K562 (cell line): ENCODE measurements around the gene S100A6. TPM values are rescaled to one million over a fixed set of nuclear protein-coding genes. Genes with fewer than 3 reads are reported as not detected.

Experiments used
- ATAC-seq: fragments of 200-7000 bp; cut with Tn5 transposase; 3 replicates; pipeline ENCODE4 v1.9.1; 2020; ENCODE audit warnings: moderate library complexity
- BruUV-seq: library from RNA; stranded (reverse); fragments of 400-500 nt; replicated peaks from 2 replicates; lab custom pipeline; 2021; lab: Mats Ljungman, UMichigan
- CTCF ChIA-PET: fragments of 300-600 bp; formaldehyde crosslinking; extraction: SDS; loops from one replicate; lab custom pipeline; 2021; ENCODE audit warnings: low intra/inter-chr PET ratio; lab: Yijun Ruan, JAX
- POLR2A ChIA-PET: fragments of 300-600, 350-650 bp; sonication (Branson Sonifier 250); formaldehyde crosslinking; extraction: SDS; loops from one replicate; lab custom pipeline; 2021; ENCODE audit warnings: antibody characterized with exemption, inconsistent platforms; lab: Yijun Ruan, JAX
- DNase-seq, 4 experiments: peaks; one replicate each; pipeline versions ENCODE4 v3.0.0 to v3.0.0-alpha.2; 2011 to 2018; ENCODE audit warnings: low spot score in 3 of 4, mixed read lengths in 3 of 4; ENCODE audit errors: extremely low read depth in 1 of 4
- FAIRE-seq: peaks from 2 replicates; lab custom pipeline; 2011; peaks lifted over from hg19 to GRCh38; lab: Jason Lieb, UNC
- H2AFZ ChIP-seq: 2 replicates; pipeline ENCODE4 v1.6.0; 2011; ENCODE audit warnings: low read depth, low read length, control low read depth, inconsistent platforms
- H3K27ac ChIP-seq: fragments of 200-600 bp; 3 replicates; pipeline ENCODE4 v1.8.0; 2011; ENCODE audit warnings: low read depth, mild to moderate bottlenecking, control low read depth, inconsistent platforms, low read length, moderate library complexity, mixed read lengths; ENCODE audit errors: extremely low read depth
- H3K27me3 ChIP-seq, 2 experiments: fragments of 300-600 bp in 1 of 2; 2 replicates in 1 of 2; 3 replicates in 1 of 2; pipeline versions ENCODE4 v1.6.0 to v1.8.0; 2011; ENCODE audit warnings: inconsistent platforms in 2 of 2, low read length in 2 of 2, mild to moderate bottlenecking in 1 of 2, mixed read lengths in 1 of 2, moderate library complexity in 1 of 2; ENCODE audit not compliant: control insufficient read depth in 2 of 2, insufficient read depth in 2 of 2
- H3K36me3 ChIP-seq: fragments of 300-600 bp; 3 replicates; pipeline ENCODE4 v1.8.0; 2011; ENCODE audit warnings: mild to moderate bottlenecking, low read length, inconsistent platforms; ENCODE audit not compliant: control insufficient read depth, insufficient read depth
- H3K4me1 ChIP-seq, 2 experiments: fragments of 200-600 bp in 1 of 2; replicated peaks in 1 of 2; 2 replicates in 1 of 2; 3 replicates in 1 of 2; pipeline versions ENCODE4 v1.5.1 to v1.8.0; 2011; ENCODE audit warnings: inconsistent platforms in 2 of 2, low read length in 2 of 2, mild to moderate bottlenecking in 1 of 2, mixed read lengths in 1 of 2, moderate library complexity in 1 of 2; ENCODE audit not compliant: control insufficient read depth in 2 of 2, insufficient read depth in 2 of 2
- H3K4me2 ChIP-seq: 2 replicates; pipeline ENCODE4 v1.6.1; 2011; ENCODE audit warnings: low read length, control low read depth, inconsistent platforms, mixed read lengths; ENCODE audit not compliant: insufficient read depth
- H3K4me3 ChIP-seq: fragments of 200-600 bp; sonication (generic), shearing (Covaris generic); 2 replicates; pipeline ENCODE4 v1.5.1; 2016; ENCODE audit warnings: control low read depth, inconsistent platforms
- H3K79me2 ChIP-seq: fragments of 200-600 bp; 3 replicates; pipeline ENCODE4 v1.8.0; 2011; ENCODE audit warnings: low read length, inconsistent platforms; ENCODE audit not compliant: control insufficient read depth, insufficient read depth
- H3K9ac ChIP-seq, 2 experiments: 2 replicates each; pipeline versions ENCODE4 v1.6.0 to v1.6.1; 2011; ENCODE audit warnings: low read depth in 2 of 2, low read length in 2 of 2, control low read depth in 1 of 2, inconsistent platforms in 1 of 2, mild to moderate bottlenecking in 1 of 2, mixed read lengths in 1 of 2; ENCODE audit not compliant: insufficient read depth in 1 of 2
- H3K9me1 ChIP-seq: one replicate; pipeline ENCODE4 v1.6.0; 2011; ENCODE audit warnings: inconsistent platforms, mild to moderate bottlenecking, low read length, moderate library complexity; ENCODE audit not compliant: control insufficient read depth, insufficient read depth
- H3K9me3 ChIP-seq: replicated peaks from 2 replicates; pipeline ENCODE4 v1.5.1; 2011; ENCODE audit warnings: low read depth, low read length, inconsistent platforms; ENCODE audit not compliant: control insufficient read depth, insufficient read depth
- H4K20me1 ChIP-seq: replicated peaks from 2 replicates; pipeline ENCODE4 v1.6.1; 2011; ENCODE audit warnings: low read length, inconsistent platforms, mixed read lengths; ENCODE audit not compliant: control insufficient read depth, insufficient read depth
- CREB3L1 ChIP-seq: fragments of 450-650 bp; IDR thresholded peaks from 2 replicates; pipeline ENCODE4 v1.6.1; 2014; ENCODE audit warnings: low read depth, mild to moderate bottlenecking, moderate library complexity, borderline replicate concordance
- EP300 ChIP-seq: IDR thresholded peaks from 2 replicates; pipeline ENCODE4 v1.6.1; 2012; ENCODE audit warnings: low read length, improper control_type of control experiment
- HDAC8 ChIP-seq: fragments of 450-650 bp; IDR thresholded peaks from 2 replicates; pipeline ENCODE4 v1.6.1; 2016; ENCODE audit warnings: mild to moderate bottlenecking, missing genetic modification characterization, moderate library complexity, missing compliant biosample characterization
- MEIS2 ChIP-seq: fragments of 450-650 bp; IDR thresholded peaks from 2 replicates; pipeline ENCODE4 v1.6.1; 2014; ENCODE audit warnings: mild to moderate bottlenecking; ENCODE audit not compliant: partially characterized antibody
- RBBP5 ChIP-seq: fragments of 200-600 bp; sonication (generic); IDR thresholded peaks from 2 replicates; pipeline ENCODE4 v1.6.1; 2012; ENCODE audit warnings: borderline replicate concordance, mild to moderate bottlenecking, low read length, control low read depth, inconsistent platforms; ENCODE audit not compliant: insufficient read depth, poor library complexity, severe bottlenecking
- RFX7 ChIP-seq: fragments of 250-450 bp; sonication (Bioruptor Pico); IDR thresholded peaks from 2 replicates; pipeline ENCODE4 v1.5.1; 2021; ENCODE audit warnings: mild to moderate bottlenecking
- RNF2 ChIP-seq: sonication (generic); IDR thresholded peaks from 2 replicates; pipeline ENCODE4 v1.6.1; 2016
- SIX5 ChIP-seq, 2 experiments: IDR thresholded peaks; 2 replicates each; pipeline ENCODE4 v1.6.1; 2011; ENCODE audit warnings: low read length in 2 of 2, borderline replicate concordance in 1 of 2, low read depth in 1 of 2, mild to moderate bottlenecking in 1 of 2, moderate library complexity in 1 of 2; ENCODE audit not compliant: insufficient read depth in 1 of 2
- SMAD1 ChIP-seq: fragments of 150-350 bp; IDR thresholded peaks from 2 replicates; pipeline ENCODE4 v1.6.1; 2014; ENCODE audit warnings: low read length, low read depth; ENCODE audit not compliant: partially characterized antibody
- SMARCB1 ChIP-seq: IDR thresholded peaks from 2 replicates; pipeline ENCODE4 v1.6.1; 2011; ENCODE audit warnings: improper control_type of control experiment, low read depth; ENCODE audit not compliant: insufficient read length
- SMARCC2 ChIP-seq: fragments of 450-650 bp; IDR thresholded peaks from 2 replicates; pipeline ENCODE4 v1.6.1; 2017; ENCODE audit warnings: antibody characterized with exemption, moderate library complexity, mild to moderate bottlenecking, low read depth
- THRB ChIP-seq: fragments of 450-650 bp; formaldehyde crosslinking; conservative IDR thresholded peaks from 2 replicates; pipeline ENCODE4 v1.4.0; 2022; ENCODE audit warnings: mild to moderate bottlenecking, missing genetic modification characterization
- TRIM24 ChIP-seq, 2 experiments: fragments of 450-650 bp; IDR thresholded peaks; 2 replicates each; pipeline ENCODE4 v1.6.1; 2016
- ZNF436 ChIP-seq: fragments of 250-450, 450-650 bp; sonication (Bioruptor Pico); formaldehyde crosslinking; IDR thresholded peaks from 2 replicates; pipeline ENCODE4 v1.7.0; 2020; ENCODE audit warnings: mild to moderate bottlenecking
- WGBS: fragments of 100-300 bp; shearing (Covaris generic); methylation state at CpG from one replicate; pipeline ENCODE4 v1.1.6; 2016; ENCODE audit warnings: low coverage, mixed read lengths; ENCODE audit not compliant: insufficient coverage; ENCODE audit errors: missing lambda C conversion rate; 5-methylcytosine and 5-hydroxymethylcytosine counted together
- in situ Hi-C: fragments of 300-500 bp; cut with MboI; formaldehyde crosslinking; loops from 4 replicates; pipeline ENCODE4 v1.15.0; 2018; ENCODE audit warnings: inconsistent platforms, mixed read lengths
- intact Hi-C: fragments of 100-400 bp; cut with micrococcal nuclease; formaldehyde crosslinking; loops from 2 replicates; pipeline ENCODE4 v1.14.2; 2022
- polyA plus RNA-seq, 8 experiments: library from polyadenylated mRNA; depleted of rRNA in 4 of 8; stranded (reverse) in 5 of 8; unstranded in 3 of 8; fragments of >200 nt; fragmentation: Nextera tagmentation in 2 of 8; fragmentation: Illumina TruSeq in 1 of 8; extraction: Ambion mirVana in 2 of 8; extraction: Trizol in 1 of 8; gene quantifications; 2 replicates each; pipeline versions ENCODE4 v1.2.1 to v1.2.3, GENCODE V29; 2011 to 2014; ENCODE audit warnings: inconsistent platforms in 1 of 8, missing spikeins in 1 of 8
- total RNA-seq, 7 experiments: library from RNA; depleted of rRNA in 6 of 7; stranded (reverse); fragments of >200 nt in 6 of 7; fragmentation: Illumina TruSeq in 2 of 7; extraction: Trizol in 2 of 7; gene quantifications; 2 replicates each; pipeline versions ENCODE4 v1.2.1 to v1.2.3, GENCODE V29; 2011 to 2021; ENCODE audit warnings: low replicate concordance in 1 of 7

Gene S100A6
- total and polyA plus RNA-seq, 9 of the 15 experiments (the other 6 are each of a cell fraction or from before 2014, with no cell fraction given) = 9.8 to 66.5 (median 23.2) TPM

GRCh38 chr1:153546371-153546770 is 10.6 kb upstream of the S100A6 start:
- TF ChIP-seq HDAC8 = no peak
- TF ChIP-seq RNF2 = no peak
- TF ChIP-seq SIX5 (IDR thresholded peaks at IDR 0.05; ENCODE audit: borderline replicate concordance in 1 of 2, insufficient read depth in 1 of 2, low read depth in 1 of 2, low read length in 2 of 2) = no peak
- no peak for TF ChIP-seq MEIS2
- TF ChIP-seq TRIM24 (IDR thresholded peaks at IDR 0.05) = no peak
- no peak for TF ChIP-seq RFX7 (CRISPR knock-in tag)
- TF ChIP-seq THRB = no peak
- TF ChIP-seq SMARCC2 = no peak
- no peak for TF ChIP-seq SMAD1
- no peak for TF ChIP-seq SMARCB1
- TF ChIP-seq ZNF436 (CRISPR knock-in tag) = no peak
- no peak for TF ChIP-seq CREB3L1
- no peak for TF ChIP-seq EP300
- no peak for TF ChIP-seq RBBP5
- H2AFZ ChIP-seq = peak overlapping the region; percentile 19; the same call in 1 of the 2 replicates
- 89% methylated on average over 8 of the region's 8 CpGs for WGBS
- H3K27me3 ChIP-seq = no peaks in the 10 kb centered on the region
- ATAC-seq = no peak
- POLR2A ChIA-PET = interaction anchor here (0.6 to 1.0 kb wide), 2 partner anchors 9 to 47 kb away, joined by 3 read pairs; no protein-coding TSS in a partner anchor
- H3K36me3 ChIP-seq = no peaks in the 10 kb centered on the region
- BruUV-seq = no TSS peak
- H4K20me1 ChIP-seq = no peaks in the 10 kb centered on the region
- H3K27ac ChIP-seq = no peak overlapping the region
- no peaks in the 10 kb centered on the region for H3K9me1 ChIP-seq
- no peak for DNase-seq
- H3K4me2 ChIP-seq = no peak overlapping the region
- CTCF ChIA-PET = interaction anchor here (0.7 kb wide), 1 partner anchor 94 kb away, joined by 4 read pairs; no protein-coding TSS in a partner anchor
- no peak overlapping the region for H3K4me3 ChIP-seq
- peaks cover 68 to 77% of the 10 kb centered on the region in 2 experiments for H3K4me1 ChIP-seq
- intact Hi-C loops (no loop called here), in situ Hi-C loops (no loop called here)
- H3K9ac ChIP-seq = no peak overlapping the region; a peak in 1 of 4 replicates
- H3K79me2 ChIP-seq = no peaks in the 10 kb centered on the region
- no peak for FAIRE-seq
- H3K9me3 ChIP-seq = no peaks in the 10 kb centered on the region
